NCI-H2196 treated with DMSO at 0.1 percent for 48 hours (cell line): ENCODE results near the gene SCYGR3.

Experiments used
- DNase-seq: peaks from one replicate; lab custom pipeline; 2025; ENCODE audit not compliant: unreplicated experiment; lab: John Stamatoyannopoulos, UW

SCYGR3 gene

GRCh38 chr2:227614740-227615139, at the start of gene SCYGR3:
TSS of gene SCYGR3 (minus strand) at chr2:227614840. CDS start at chr2:227614840, 0 bp downstream.
- DNase-seq: no peak

GRCh38 chr2:227661827-227662226, 47.2 kb upstream of the SCYGR3 start:
- no peak for DNase-seq

GRCh38 chr2:227661025-227661649, 46.5 kb upstream of the SCYGR3 start:
- no peak for DNase-seq

GRCh38 chr2:227657199-227657845, 42.7 kb upstream of the SCYGR3 start:
- no peak for DNase-seq

- no peak for DNase-seq
These were observed 40.8 kb upstream of the SCYGR3 start for GRCh38 chr2:227655454-227655853.

GRCh38 chr2:227654426-227654825, 39.8 kb upstream of the SCYGR3 start:
- DNase-seq: no peak

GRCh38 chr2:227653419-227653818, 38.8 kb upstream of the SCYGR3 start:
- DNase-seq: no peak

- no peak for DNase-seq
These were observed 29.4 kb upstream of the SCYGR3 start for GRCh38 chr2:227643990-227644551.

- DNase-seq: no peak
These were observed 28.0 kb upstream of the SCYGR3 start for GRCh38 chr2:227642656-227643055.

- DNase-seq: no peak
These were observed 19.6 kb upstream of the SCYGR3 start for GRCh38 chr2:227634201-227634600.

- DNase-seq: no peak
These were observed 18.2 kb upstream of the SCYGR3 start for GRCh38 chr2:227632827-227633226.

- DNase-seq: no peak
These were observed 15.7 kb upstream of the SCYGR3 start for GRCh38 chr2:227630322-227630721.

- DNase-seq: no peak
These were observed 14.8 kb upstream of the SCYGR3 start for GRCh38 chr2:227629435-227629834.

GRCh38 chr2:227627769-227628168, 13.1 kb upstream of the SCYGR3 start:
- no peak for DNase-seq

GRCh38 chr2:227626580-227627151, 12.0 kb upstream of the SCYGR3 start:
- DNase-seq: no peak

GRCh38 chr2:227625420-227625819, 10.8 kb upstream of the SCYGR3 start:
- DNase-seq: no peak

- DNase-seq: no peak
These were observed 8.6 kb upstream of the SCYGR3 start for GRCh38 chr2:227623226-227623625.

- no peak for DNase-seq
These were observed 2.9 kb upstream of the SCYGR3 start, which contains the start of gene SCYGR4 for GRCh38 chr2:227617316-227618230. TSS of gene SCYGR4 (plus strand) at chr2:227617498. CDS start at chr2:227617498, 0 bp downstream.

- no peak for DNase-seq
These were observed 2.0 kb upstream of the SCYGR3 start for GRCh38 chr2:227616631-227617030.

GRCh38 chr2:227615906-227616305, 1.3 kb upstream of the SCYGR3 start:
- no peak for DNase-seq

- DNase-seq: no peak
These were observed 541 bp upstream of the SCYGR3 start for GRCh38 chr2:227615181-227615580.
